Measurements from ENCODE around the gene PHF12. TPM values are rescaled to one million over a fixed set of nuclear protein-coding genes. Genes with fewer than 3 reads are reported as not detected.

PHF12 gene
- total and polyA plus RNA-seq, 10 of the 15 experiments (the other 5 are each of a cell fraction or from before 2014, with no cell fraction given): 1.3 to 43.9 (median 19.2) TPM

DNA sequence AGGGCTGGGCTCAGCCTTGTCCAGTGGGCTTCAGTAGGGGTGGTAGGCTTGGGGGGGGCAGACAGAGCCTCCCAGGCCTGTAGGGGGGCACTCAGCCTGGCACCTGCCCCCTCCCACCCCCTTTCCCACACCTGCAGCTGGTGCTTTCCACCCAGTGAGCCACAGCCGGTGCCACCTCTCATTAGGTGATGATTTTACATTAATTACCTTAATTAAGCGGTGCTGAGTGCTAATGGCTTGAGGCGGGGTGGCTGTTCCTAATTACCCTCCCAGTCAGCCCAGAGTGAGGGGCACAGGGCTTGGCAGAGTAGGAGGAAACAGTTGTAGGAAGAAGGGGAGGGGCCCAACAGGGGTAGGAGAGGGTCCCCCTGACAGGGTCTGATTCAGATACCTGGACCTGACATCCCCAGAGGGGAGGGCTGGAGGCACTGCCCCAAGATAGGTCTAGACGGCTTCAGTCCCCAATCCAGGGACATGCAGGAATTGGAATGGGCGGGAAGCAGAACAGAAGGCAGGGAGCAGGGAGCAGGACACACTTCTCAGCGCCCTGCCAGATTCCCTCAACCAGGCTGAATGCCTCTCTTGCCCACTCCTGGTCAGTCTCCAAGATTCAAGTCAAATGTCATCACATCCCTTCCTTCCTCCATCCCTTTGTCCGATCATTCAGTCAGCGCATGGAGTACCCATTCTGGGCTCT lies 26.5 kb upstream of the PHF12 start:
- TF ChIP-seq, protein P1, sequence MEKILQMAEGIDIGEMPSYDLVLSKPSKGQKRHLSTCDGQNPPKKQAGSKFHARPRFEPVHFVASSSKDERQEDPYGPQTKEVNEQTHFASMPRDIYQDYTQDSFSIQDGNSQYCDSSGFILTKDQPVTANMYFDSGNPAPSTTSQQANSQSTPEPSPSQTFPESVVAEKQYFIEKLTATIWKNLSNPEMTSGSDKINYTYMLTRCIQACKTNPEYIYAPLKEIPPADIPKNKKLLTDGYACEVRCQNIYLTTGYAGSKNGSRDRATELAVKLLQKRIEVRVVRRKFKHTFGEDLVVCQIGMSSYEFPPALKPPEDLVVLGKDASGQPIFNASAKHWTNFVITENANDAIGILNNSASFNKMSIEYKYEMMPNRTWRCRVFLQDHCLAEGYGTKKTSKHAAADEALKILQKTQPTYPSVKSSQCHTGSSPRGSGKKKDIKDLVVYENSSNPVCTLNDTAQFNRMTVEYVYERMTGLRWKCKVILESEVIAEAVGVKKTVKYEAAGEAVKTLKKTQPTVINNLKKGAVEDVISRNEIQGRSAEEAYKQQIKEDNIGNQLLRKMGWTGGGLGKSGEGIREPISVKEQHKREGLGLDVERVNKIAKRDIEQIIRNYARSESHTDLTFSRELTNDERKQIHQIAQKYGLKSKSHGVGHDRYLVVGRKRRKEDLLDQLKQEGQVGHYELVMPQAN (conservative IDR thresholded peaks at IDR 0.05): no peak
- no peaks in the 10 kb centered on the region for H4K20me1 ChIP-seq (ENCODE audit: control insufficient read depth, insufficient read depth)
- intact Hi-C loops (cut with micrococcal nuclease; ENCODE audit: unreplicated experiment) (loop anchor here (1.0 to 10.0 kb wide), 2 partner anchors 17 to 77 kb away; no protein-coding TSS in a partner anchor), in situ Hi-C loops (cut with MboI) (no loop called here)
- WGBS (ENCODE audit: insufficient coverage, insufficient replicate concordance, low lambda C conversion rate, missing lambda C conversion rate): 46% methylated on average over 8 of the region's 8 CpGs
- no peaks in the 10 kb centered on the region for H3K36me3 ChIP-seq (ENCODE audit: control insufficient read depth in 2 of 2, insufficient read depth in 2 of 2, low read length in 1 of 2)
- BruUV-seq (replicated peaks): no TSS peak
- no peaks in the 10 kb centered on the region for H3K79me2 ChIP-seq (ENCODE audit: control insufficient read depth, insufficient read depth, low read length)
- no peaks in the 10 kb centered on the region; a peak in 1 of 4 replicates for H3K27me3 ChIP-seq (replicated peaks in 1 of 2; ENCODE audit: control insufficient read depth in 2 of 2, insufficient read depth in 2 of 2, low read length in 1 of 2)
- ATAC-seq: no peak
- no peak overlapping the region for H3K9ac ChIP-seq (ENCODE audit: control insufficient read depth, insufficient read depth, low read length)
- no peak overlapping the region for H2AFZ ChIP-seq (ENCODE audit: control insufficient read depth, low read depth, low read length)
- no peak for FAIRE-seq
- ChIA-PET SMC1A (ENCODE audit: uncharacterized antibody, unreplicated experiment) (no interaction called here), POLR2A (no interaction called here), CTCF (interaction anchor here (2.2 kb wide), 1 partner anchor 13 kb away, joined by 9 read pairs; no protein-coding TSS in a partner anchor), RAD21 (ENCODE audit: unreplicated experiment) (no interaction called here)
- H3K27ac ChIP-seq (ENCODE audit: control insufficient read depth, insufficient read depth): no peak overlapping the region
- peaks cover 9% of the 10 kb centered on the region for H3K4me1 ChIP-seq (ENCODE audit: control insufficient read depth, insufficient read depth, low read length)
- H3K9me3 ChIP-seq (replicated peaks; ENCODE audit: control insufficient read depth, insufficient read depth, low read length): no peaks in the 10 kb centered on the region; the same call in 2 of the 3 replicates
- DNase-seq (ENCODE audit: low read depth, low spot score): no peak
- no peak overlapping the region for H3K4me2 ChIP-seq (ENCODE audit: control insufficient read depth, insufficient read depth)
- H3K4me3 ChIP-seq: no peak overlapping the region

DNA sequence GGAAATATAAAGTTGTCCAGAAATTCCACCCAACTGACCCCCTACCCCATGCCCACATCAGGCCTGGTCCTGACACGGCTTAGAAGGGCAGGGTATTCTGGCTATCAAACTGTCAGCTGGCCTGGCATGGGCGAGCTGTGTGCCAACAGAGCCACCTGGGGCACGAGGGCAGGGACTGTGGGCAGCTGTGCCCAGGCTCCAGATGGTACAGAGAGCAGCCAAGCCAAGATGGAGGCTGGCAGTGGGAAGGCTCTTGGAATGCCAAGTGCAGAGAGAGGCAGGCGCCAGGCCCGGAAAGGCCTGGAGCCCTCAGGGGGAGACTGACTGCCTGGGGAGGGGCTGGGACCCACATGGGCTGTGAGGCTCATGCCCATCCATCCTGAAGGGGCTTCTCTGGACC lies 24.3 kb upstream of the PHF12 start:
- ChIA-PET SMC1A (ENCODE audit: uncharacterized antibody, unreplicated experiment) (no interaction called here), POLR2A (no interaction called here), RAD21 (ENCODE audit: unreplicated experiment) (no interaction called here), CTCF (interaction anchor here (3.5 kb wide), 1 partner anchor 11 kb away, joined by 20 read pairs; no protein-coding TSS in a partner anchor)
- ATAC-seq: no peak
- no TSS peak for BruUV-seq (replicated peaks)
- Histone ChIP-seq H3K4me2 (ENCODE audit: control insufficient read depth, insufficient read depth) (no peak overlapping the region), H3K4me3 (no peak overlapping the region), H2AFZ (ENCODE audit: control insufficient read depth, low read depth, low read length) (no peak overlapping the region), H3K79me2 (ENCODE audit: control insufficient read depth, insufficient read depth, low read length) (no peaks in the 10 kb centered on the region), H3K9ac (ENCODE audit: control insufficient read depth, insufficient read depth, low read length) (no peak overlapping the region), H3K9me3 (replicated peaks; ENCODE audit: control insufficient read depth, insufficient read depth, low read length) (no peaks in the 10 kb centered on the region), H3K27ac (ENCODE audit: control insufficient read depth, insufficient read depth) (no peak overlapping the region), H3K27me3 (replicated peaks in 1 of 2; ENCODE audit: control insufficient read depth in 2 of 2, insufficient read depth in 2 of 2, low read length in 1 of 2) (no peaks in the 10 kb centered on the region; a peak in 1 of 4 replicates), H3K36me3 (ENCODE audit: control insufficient read depth in 2 of 2, insufficient read depth in 2 of 2, low read length in 1 of 2) (no peaks in the 10 kb centered on the region), H3K4me1 (ENCODE audit: control insufficient read depth, insufficient read depth, low read length) (no peaks in the 10 kb centered on the region), H4K20me1 (ENCODE audit: control insufficient read depth, insufficient read depth) (no peaks in the 10 kb centered on the region)
- intact Hi-C loops (cut with micrococcal nuclease; ENCODE audit: unreplicated experiment): loop anchor here (10.0 kb wide), 1 partner anchor 79 kb away; no protein-coding TSS in a partner anchor
- in situ Hi-C loops (cut with MboI): no loop called here
- TF ChIP-seq EZH2 (IDR thresholded peaks at IDR 0.05; ENCODE audit: borderline replicate concordance, control insufficient read depth, low read depth, low read length): no peak
- no peak for DNase-seq (ENCODE audit: low read depth, low spot score)
- no peak for FAIRE-seq
- WGBS (ENCODE audit: insufficient coverage, insufficient replicate concordance, low lambda C conversion rate, missing lambda C conversion rate): 42% methylated on average over 5 of the region's 5 CpGs

Measured in GM12878 (cell line).